K562 (cell line): ENCODE measurements around the gene KCND2. TPM values are rescaled to one million over a fixed set of nuclear protein-coding genes. Genes with fewer than 3 reads are reported as not detected.

ENCODE experiments used
- ATAC-seq: fragments of 200-7000 bp; cut with Tn5 transposase; 3 replicates; pipeline ENCODE4 v1.9.1; 2020; ENCODE audit warnings: moderate library complexity
- BruUV-seq: library from RNA; stranded (reverse); fragments of 400-500 nt; replicated peaks from 2 replicates; lab custom pipeline; 2021; lab: Mats Ljungman, UMichigan
- CTCF ChIA-PET: fragments of 300-600 bp; formaldehyde crosslinking; extraction: SDS; loops from one replicate; lab custom pipeline; 2021; ENCODE audit warnings: low intra/inter-chr PET ratio; lab: Yijun Ruan, JAX
- POLR2A ChIA-PET: fragments of 300-600, 350-650 bp; sonication (Branson Sonifier 250); formaldehyde crosslinking; extraction: SDS; loops from one replicate; lab custom pipeline; 2021; ENCODE audit warnings: antibody characterized with exemption, inconsistent platforms; lab: Yijun Ruan, JAX
- DNase-seq, 4 experiments: peaks; one replicate each; pipeline versions ENCODE4 v3.0.0 to v3.0.0-alpha.2; 2011 to 2018; ENCODE audit warnings: low spot score in 3 of 4, mixed read lengths in 3 of 4; ENCODE audit errors: extremely low read depth in 1 of 4
- FAIRE-seq: peaks from 2 replicates; lab custom pipeline; 2011; peaks lifted over from hg19 to GRCh38; lab: Jason Lieb, UNC
- H2AFZ ChIP-seq: 2 replicates; pipeline ENCODE4 v1.6.0; 2011; ENCODE audit warnings: low read depth, low read length, control low read depth, inconsistent platforms
- H3K27ac ChIP-seq: fragments of 200-600 bp; 3 replicates; pipeline ENCODE4 v1.8.0; 2011; ENCODE audit warnings: low read depth, mild to moderate bottlenecking, control low read depth, inconsistent platforms, low read length, moderate library complexity, mixed read lengths; ENCODE audit errors: extremely low read depth
- H3K27me3 ChIP-seq, 2 experiments: fragments of 300-600 bp in 1 of 2; 2 replicates in 1 of 2; 3 replicates in 1 of 2; pipeline versions ENCODE4 v1.6.0 to v1.8.0; 2011; ENCODE audit warnings: inconsistent platforms in 2 of 2, low read length in 2 of 2, mild to moderate bottlenecking in 1 of 2, mixed read lengths in 1 of 2, moderate library complexity in 1 of 2; ENCODE audit not compliant: control insufficient read depth in 2 of 2, insufficient read depth in 2 of 2
- H3K36me3 ChIP-seq: fragments of 300-600 bp; 3 replicates; pipeline ENCODE4 v1.8.0; 2011; ENCODE audit warnings: mild to moderate bottlenecking, low read length, inconsistent platforms; ENCODE audit not compliant: control insufficient read depth, insufficient read depth
- H3K4me1 ChIP-seq, 2 experiments: fragments of 200-600 bp in 1 of 2; replicated peaks in 1 of 2; 2 replicates in 1 of 2; 3 replicates in 1 of 2; pipeline versions ENCODE4 v1.5.1 to v1.8.0; 2011; ENCODE audit warnings: inconsistent platforms in 2 of 2, low read length in 2 of 2, mild to moderate bottlenecking in 1 of 2, mixed read lengths in 1 of 2, moderate library complexity in 1 of 2; ENCODE audit not compliant: control insufficient read depth in 2 of 2, insufficient read depth in 2 of 2
- H3K4me2 ChIP-seq: 2 replicates; pipeline ENCODE4 v1.6.1; 2011; ENCODE audit warnings: low read length, control low read depth, inconsistent platforms, mixed read lengths; ENCODE audit not compliant: insufficient read depth
- H3K4me3 ChIP-seq: fragments of 200-600 bp; sonication (generic), shearing (Covaris generic); 2 replicates; pipeline ENCODE4 v1.5.1; 2016; ENCODE audit warnings: control low read depth, inconsistent platforms
- H3K79me2 ChIP-seq: fragments of 200-600 bp; 3 replicates; pipeline ENCODE4 v1.8.0; 2011; ENCODE audit warnings: low read length, inconsistent platforms; ENCODE audit not compliant: control insufficient read depth, insufficient read depth
- H3K9ac ChIP-seq, 2 experiments: 2 replicates each; pipeline versions ENCODE4 v1.6.0 to v1.6.1; 2011; ENCODE audit warnings: low read depth in 2 of 2, low read length in 2 of 2, control low read depth in 1 of 2, inconsistent platforms in 1 of 2, mild to moderate bottlenecking in 1 of 2, mixed read lengths in 1 of 2; ENCODE audit not compliant: insufficient read depth in 1 of 2
- H3K9me1 ChIP-seq: one replicate; pipeline ENCODE4 v1.6.0; 2011; ENCODE audit warnings: inconsistent platforms, mild to moderate bottlenecking, low read length, moderate library complexity; ENCODE audit not compliant: control insufficient read depth, insufficient read depth
- H3K9me3 ChIP-seq: replicated peaks from 2 replicates; pipeline ENCODE4 v1.5.1; 2011; ENCODE audit warnings: low read depth, low read length, inconsistent platforms; ENCODE audit not compliant: control insufficient read depth, insufficient read depth
- H4K20me1 ChIP-seq: replicated peaks from 2 replicates; pipeline ENCODE4 v1.6.1; 2011; ENCODE audit warnings: low read length, inconsistent platforms, mixed read lengths; ENCODE audit not compliant: control insufficient read depth, insufficient read depth
- CBX8 ChIP-seq: fragments of 200-600 bp; sonication (generic); IDR thresholded peaks from 2 replicates; pipeline ENCODE4 v1.6.1; 2012; ENCODE audit warnings: borderline replicate concordance, mixed run types, low read depth, mild to moderate bottlenecking, moderate library complexity, mixed read lengths, low read length, control low read depth, inconsistent platforms; ENCODE audit not compliant: poor library complexity, severe bottlenecking; ENCODE audit errors: extremely low read depth
- MTA3 ChIP-seq: fragments of 450-650 bp; formaldehyde crosslinking; IDR thresholded peaks from 2 replicates; pipeline ENCODE4 v1.6.1; 2017; ENCODE audit warnings: mild to moderate bottlenecking, borderline replicate concordance
- NCOR1 ChIP-seq: fragments of 450-650 bp; IDR thresholded peaks from 2 replicates; pipeline ENCODE4 v1.6.1; 2016; ENCODE audit warnings: mild to moderate bottlenecking, moderate library complexity
- PHF8 ChIP-seq: fragments of 200-600 bp; sonication (generic); IDR thresholded peaks from 2 replicates; pipeline ENCODE4 v1.6.1; 2012; ENCODE audit warnings: mixed run types, mild to moderate bottlenecking, inconsistent platforms, low read length, moderate library complexity, borderline replicate concordance
- RAD21 ChIP-seq, 2 experiments: fragments of 250-450 bp in 1 of 2; fragments of 450-650 bp in 1 of 2; sonication (Bioruptor Pico) in 1 of 2; formaldehyde crosslinking in 1 of 2; IDR thresholded peaks in 1 of 2; conservative IDR thresholded peaks in 1 of 2; 2 replicates each; pipeline versions ENCODE4 v1.4.0 to v1.8.0; 2020 to 2022; ENCODE audit warnings: mild to moderate bottlenecking in 2 of 2, moderate library complexity in 1 of 2
- RBM17 ChIP-seq: fragments of 200-400 bp; formaldehyde crosslinking; IDR thresholded peaks from 2 replicates; pipeline ENCODE4 v1.6.1; 2017; ENCODE audit warnings: low read depth, mild to moderate bottlenecking, low read length, borderline replicate concordance
- TBP ChIP-seq: optimal IDR thresholded peaks from 2 replicates; pipeline ENCODE3; 2011; ENCODE audit warnings: low read depth, low read length, improper control_type of control experiment
- THRB ChIP-seq: fragments of 450-650 bp; formaldehyde crosslinking; conservative IDR thresholded peaks from 2 replicates; pipeline ENCODE4 v1.4.0; 2022; ENCODE audit warnings: mild to moderate bottlenecking, missing genetic modification characterization
- ZBTB8A ChIP-seq: fragments of 450-650 bp; IDR thresholded peaks from 2 replicates; pipeline ENCODE4 v1.6.1; 2018; ENCODE audit warnings: mild to moderate bottlenecking, moderate library complexity; ENCODE audit not compliant: partially characterized antibody
- ZFP36 ChIP-seq: fragments of 150-350 bp; IDR thresholded peaks from 2 replicates; pipeline ENCODE4 v1.6.1; 2018; ENCODE audit warnings: low read length, low read depth; ENCODE audit not compliant: partially characterized antibody
- ZNF766 ChIP-seq: fragments of 200-800 bp; sonication (Bioruptor generic); conservative IDR thresholded peaks from 2 replicates; pipeline ENCODE4 v1.6.1; 2016; ENCODE audit warnings: missing genetic modification characterization, missing compliant biosample characterization
- WGBS: fragments of 100-300 bp; shearing (Covaris generic); methylation state at CpG from one replicate; pipeline ENCODE4 v1.1.6; 2016; ENCODE audit warnings: low coverage, mixed read lengths; ENCODE audit not compliant: insufficient coverage; ENCODE audit errors: missing lambda C conversion rate; 5-methylcytosine and 5-hydroxymethylcytosine counted together
- in situ Hi-C: fragments of 300-500 bp; cut with MboI; formaldehyde crosslinking; loops from 4 replicates; pipeline ENCODE4 v1.15.0; 2018; ENCODE audit warnings: inconsistent platforms, mixed read lengths
- intact Hi-C: fragments of 100-400 bp; cut with micrococcal nuclease; formaldehyde crosslinking; loops from 2 replicates; pipeline ENCODE4 v1.14.2; 2022
- polyA plus RNA-seq, 8 experiments: library from polyadenylated mRNA; depleted of rRNA in 4 of 8; stranded (reverse) in 5 of 8; unstranded in 3 of 8; fragments of >200 nt; fragmentation: Nextera tagmentation in 2 of 8; fragmentation: Illumina TruSeq in 1 of 8; extraction: Ambion mirVana in 2 of 8; extraction: Trizol in 1 of 8; gene quantifications; 2 replicates each; pipeline versions ENCODE4 v1.2.1 to v1.2.3, GENCODE V29; 2011 to 2014; ENCODE audit warnings: inconsistent platforms in 1 of 8, missing spikeins in 1 of 8
- total RNA-seq, 7 experiments: library from RNA; depleted of rRNA in 6 of 7; stranded (reverse); fragments of >200 nt in 6 of 7; fragmentation: Illumina TruSeq in 2 of 7; extraction: Trizol in 2 of 7; gene quantifications; 2 replicates each; pipeline versions ENCODE4 v1.2.1 to v1.2.3, GENCODE V29; 2011 to 2021; ENCODE audit warnings: low replicate concordance in 1 of 7
- TF ChIP-seq, protein P1 (sequence below): fragments of 150-350 bp; IDR thresholded peaks from 2 replicates; pipeline ENCODE4 v1.6.1; 2014; ENCODE audit warnings: low read depth, mild to moderate bottlenecking, low read length, borderline replicate concordance
- TF ChIP-seq, protein P2 (sequence below): IDR thresholded peaks from 2 replicates; pipeline ENCODE4 v1.6.1; 2012; ENCODE audit warnings: low read depth, low read length, improper control_type of control experiment, borderline replicate concordance

The KCND2 gene
- total and polyA plus RNA-seq, 9 of the 15 experiments (the other 6 are each of a cell fraction or from before 2014, with no cell fraction given), result 0.03 to 0.12 TPM; not detected in 7

DNA sequence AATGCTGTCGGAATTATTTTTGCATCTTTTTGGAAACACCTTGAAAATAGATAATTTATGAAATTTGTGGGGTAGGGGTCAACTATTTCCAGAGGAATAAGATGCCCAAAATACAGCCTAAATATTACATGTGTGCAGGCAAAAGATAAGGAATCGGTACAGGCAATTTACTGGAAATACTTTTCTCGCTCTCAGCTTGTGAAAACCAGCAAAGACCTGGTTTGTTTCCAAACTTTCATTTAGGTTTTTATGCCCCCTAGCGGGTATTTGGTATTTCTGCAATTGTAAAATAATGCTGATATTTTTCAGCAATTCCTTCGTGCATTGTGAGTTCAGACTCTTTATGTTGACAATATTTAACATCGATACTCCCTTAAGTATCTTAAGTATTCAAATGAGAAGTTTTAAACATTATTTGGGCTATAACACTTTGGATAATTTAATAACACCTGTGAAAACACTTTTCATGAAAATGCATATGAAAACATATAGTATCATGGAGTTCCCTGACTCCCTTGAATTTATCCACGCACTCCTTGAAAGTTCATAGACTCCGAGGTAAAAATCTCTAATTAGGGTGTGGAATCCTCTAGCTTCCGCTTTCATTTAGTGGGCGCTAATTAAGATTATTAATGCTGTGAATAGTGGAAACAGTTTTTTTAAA is 452.5 kb downstream of the KCND2 start:
- H3K27ac ChIP-seq, result no peak overlapping the region
- no peaks in the 10 kb centered on the region for H3K4me1 ChIP-seq
- ATAC-seq, result peak; percentile 78
- H3K36me3 ChIP-seq, result no peaks in the 10 kb centered on the region
- H3K9me3 ChIP-seq, result no peaks in the 10 kb centered on the region
- no peaks in the 10 kb centered on the region for H3K79me2 ChIP-seq
- CTCF ChIA-PET, result interaction anchor here (0.6 to 0.7 kb wide), 3 partner anchors 14 to 123 kb away, joined by 3 to 4 read pairs (median 3); no protein-coding TSS in a partner anchor
- peak; percentile 35 to 58 (median 42) for DNase-seq
- POLR2A ChIA-PET, result interaction anchor here (0.7 kb wide), 1 partner anchor 30 kb away, joined by 3 read pairs; no protein-coding TSS in a partner anchor
- H3K9me1 ChIP-seq, result no peaks in the 10 kb centered on the region
- H3K4me3 ChIP-seq, result no peak overlapping the region
- no peaks in the 10 kb centered on the region for H4K20me1 ChIP-seq
- H3K9ac ChIP-seq, result no peak overlapping the region
- no peaks in the 10 kb centered on the region for H3K27me3 ChIP-seq
- H3K4me2 ChIP-seq, result no peak overlapping the region
- FAIRE-seq, result peak; percentile 88
- intact Hi-C loops, result loop anchor here (1.0 to 10.0 kb wide), 2 partner anchors 451 to 1455 kb away; partner anchors contain the start of gene KCND2
- no peak overlapping the region for H2AFZ ChIP-seq
- in situ Hi-C loops, result no loop called here
- no TSS peak for BruUV-seq
- whole genome bisulfite sequencing, result under 1% methylated on average over 10 of the region's 10 CpGs
- no peak for TF ChIP-seq CBX8
- no peak for TF ChIP-seq PHF8
- TF ChIP-seq, protein P1, sequence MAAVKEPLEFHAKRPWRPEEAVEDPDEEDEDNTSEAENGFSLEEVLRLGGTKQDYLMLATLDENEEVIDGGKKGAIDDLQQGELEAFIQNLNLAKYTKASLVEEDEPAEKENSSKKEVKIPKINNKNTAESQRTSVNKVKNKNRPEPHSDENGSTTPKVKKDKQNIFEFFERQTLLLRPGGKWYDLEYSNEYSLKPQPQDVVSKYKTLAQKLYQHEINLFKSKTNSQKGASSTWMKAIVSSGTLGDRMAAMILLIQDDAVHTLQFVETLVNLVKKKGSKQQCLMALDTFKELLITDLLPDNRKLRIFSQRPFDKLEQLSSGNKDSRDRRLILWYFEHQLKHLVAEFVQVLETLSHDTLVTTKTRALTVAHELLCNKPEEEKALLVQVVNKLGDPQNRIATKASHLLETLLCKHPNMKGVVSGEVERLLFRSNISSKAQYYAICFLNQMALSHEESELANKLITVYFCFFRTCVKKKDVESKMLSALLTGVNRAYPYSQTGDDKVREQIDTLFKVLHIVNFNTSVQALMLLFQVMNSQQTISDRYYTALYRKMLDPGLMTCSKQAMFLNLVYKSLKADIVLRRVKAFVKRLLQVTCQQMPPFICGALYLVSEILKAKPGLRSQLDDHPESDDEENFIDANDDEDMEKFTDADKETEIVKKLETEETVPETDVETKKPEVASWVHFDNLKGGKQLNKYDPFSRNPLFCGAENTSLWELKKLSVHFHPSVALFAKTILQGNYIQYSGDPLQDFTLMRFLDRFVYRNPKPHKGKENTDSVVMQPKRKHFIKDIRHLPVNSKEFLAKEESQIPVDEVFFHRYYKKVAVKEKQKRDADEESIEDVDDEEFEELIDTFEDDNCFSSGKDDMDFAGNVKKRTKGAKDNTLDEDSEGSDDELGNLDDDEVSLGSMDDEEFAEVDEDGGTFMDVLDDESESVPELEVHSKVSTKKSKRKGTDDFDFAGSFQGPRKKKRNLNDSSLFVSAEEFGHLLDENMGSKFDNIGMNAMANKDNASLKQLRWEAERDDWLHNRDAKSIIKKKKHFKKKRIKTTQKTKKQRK, result no peak
- TF ChIP-seq ZFP36, result peak; percentile 26
- TF ChIP-seq NCOR1, result peak; percentile 5; the same call in 1 of the 2 replicates
- TF ChIP-seq ZBTB8A, result no peak
- TF ChIP-seq, protein P2, sequence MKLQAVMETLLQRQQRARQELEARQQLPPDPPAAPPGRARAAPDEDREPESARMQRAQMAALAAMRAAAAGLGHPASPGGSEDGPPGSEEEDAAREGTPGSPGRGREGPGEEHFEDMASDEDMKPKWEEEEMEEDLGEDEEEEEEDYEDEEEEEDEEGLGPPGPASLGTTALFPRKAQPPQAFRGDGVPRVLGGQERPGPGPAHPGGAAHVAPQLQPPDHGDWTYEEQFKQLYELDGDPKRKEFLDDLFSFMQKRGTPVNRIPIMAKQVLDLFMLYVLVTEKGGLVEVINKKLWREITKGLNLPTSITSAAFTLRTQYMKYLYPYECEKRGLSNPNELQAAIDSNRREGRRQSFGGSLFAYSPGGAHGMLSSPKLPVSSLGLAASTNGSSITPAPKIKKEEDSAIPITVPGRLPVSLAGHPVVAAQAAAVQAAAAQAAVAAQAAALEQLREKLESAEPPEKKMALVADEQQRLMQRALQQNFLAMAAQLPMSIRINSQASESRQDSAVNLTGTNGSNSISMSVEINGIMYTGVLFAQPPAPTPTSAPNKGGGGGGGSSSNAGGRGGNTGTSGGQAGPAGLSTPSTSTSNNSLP, result 0 out of 2 replicates have a peak, but pooled peaks have one; percentile 63
- peak; percentile 69 to 84 for TF ChIP-seq RAD21 (CRISPR knock-in tag; conservative IDR thresholded peaks at IDR 0.05 in 1 of 2, IDR thresholded peaks at IDR 0.05 in 1 of 2)
- TF ChIP-seq MTA3, result no peak
- no peak for TF ChIP-seq TBP
- no peak for TF ChIP-seq ZNF766 (CRISPR knock-in tag)
- no peak for TF ChIP-seq RBM17
- no peak for TF ChIP-seq THRB (CRISPR knock-in tag)
